HG03457 (cell line): ENCODE results near the gene COPZ1.
"Not testable (repeated sequence)": the region's sequence is repeated elsewhere in the genome, so short reads cannot be mapped to it uniquely, and the experiment has no call there.

Source experiments
- ATAC-seq: cut with Tn5 transposase; IDR thresholded peaks from one replicate; pipeline ENCODE4 v1.9.1; 2021; ENCODE audit warnings: moderate number of reproducible peaks; ENCODE audit not compliant: unreplicated experiment

The COPZ1 gene

GRCh38 chr12:54331461-54331860, 6.5 kb downstream of the COPZ1 start:
- ATAC-seq: no peak

GRCh38 chr12:54333420-54334034, 8.6 kb downstream of the COPZ1 start:
- ATAC-seq: no peak

- no peak for ATAC-seq
These were observed 12.4 kb downstream of the COPZ1 start for GRCh38 chr12:54337280-54337842.

- no peak for ATAC-seq
These were observed 13.1 kb downstream of the COPZ1 start for GRCh38 chr12:54337854-54338650.

GRCh38 chr12:54338698-54339296, 13.9 kb downstream of the COPZ1 start:
- ATAC-seq: no peak

GRCh38 chr12:54340846-54341245, 15.9 kb downstream of the COPZ1 start:
- ATAC-seq: no peak

- no peak for ATAC-seq
These were observed 16.7 kb downstream of the COPZ1 start for GRCh38 chr12:54341378-54342300.

- ATAC-seq: no peak
These were observed 24.1 kb downstream of the COPZ1 start for GRCh38 chr12:54349036-54349435.

GRCh38 chr12:54349679-54350078, 24.7 kb downstream of the COPZ1 start:
- no peak for ATAC-seq

- no peak for ATAC-seq
These were observed 25.8 kb downstream of the COPZ1 start for GRCh38 chr12:54350743-54351142.

GRCh38 chr12:54351341-54351740, 26.4 kb downstream of the COPZ1 start:
- ATAC-seq: no peak

GRCh38 chr12:54352022-54352531, 27.1 kb downstream of the COPZ1 start:
- no peak for ATAC-seq

GRCh38 chr12:54352891-54353874, 28.3 kb downstream of the COPZ1 start:
- no peak for ATAC-seq

- ATAC-seq: not testable (repeated sequence)
These were observed 29.3 kb downstream of the COPZ1 start for GRCh38 chr12:54354271-54354670.

GRCh38 chr12:54355104-54355815, 30.3 kb downstream of the COPZ1 start:
- ATAC-seq: no peak

- ATAC-seq: no peak
These were observed 31.3 kb downstream of the COPZ1 start for GRCh38 chr12:54356228-54356627.

- no peak for ATAC-seq
These were observed 32.0 kb downstream of the COPZ1 start for GRCh38 chr12:54356951-54357356.

- no peak for ATAC-seq
These were observed 32.7 kb downstream of the COPZ1 start for GRCh38 chr12:54357506-54358190.
